ENCODE results near the gene FMN1.
"Not testable (repeated sequence)": the region's sequence is repeated elsewhere in the genome, so short reads cannot be mapped to it uniquely, and the experiment has no call there.

FMN1 gene

DNA sequence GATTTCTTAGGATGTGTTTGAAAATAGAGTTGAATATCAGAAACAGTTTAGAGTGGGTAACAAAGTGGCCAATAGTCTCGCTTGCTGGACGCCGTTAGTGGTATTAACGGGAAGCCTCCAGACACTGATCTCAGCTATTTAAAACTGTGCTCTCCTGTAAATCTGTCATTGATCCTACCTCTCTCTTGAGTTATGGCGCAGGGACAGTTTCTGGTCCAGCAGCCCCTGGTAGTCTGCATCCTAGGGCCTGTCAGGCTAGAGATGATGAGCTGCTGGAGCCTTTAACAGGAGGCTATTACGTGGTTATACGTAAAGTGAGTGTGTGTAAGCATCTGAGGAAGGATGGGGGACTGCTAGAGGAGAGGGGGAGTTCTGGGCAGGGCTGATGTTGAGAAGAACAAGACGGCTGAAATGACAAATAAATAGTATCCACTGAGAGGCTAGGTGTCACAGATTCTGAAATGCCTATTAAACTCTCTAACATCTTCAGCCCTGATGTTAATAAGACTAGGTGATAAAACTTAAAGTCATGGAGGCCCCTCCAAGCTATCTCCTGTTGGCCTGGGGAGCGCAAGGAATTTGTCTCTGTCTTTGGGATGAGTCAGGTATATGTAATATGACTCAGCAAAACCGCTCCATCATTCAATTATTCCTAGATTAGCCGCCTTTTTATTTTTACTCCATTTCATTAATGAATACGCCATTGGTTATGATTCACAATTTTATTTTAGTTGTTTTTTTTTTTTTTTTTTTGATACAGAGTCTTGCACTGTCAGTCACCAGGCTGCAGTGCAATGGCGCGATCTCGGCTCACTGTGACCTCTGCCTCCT lies 321.0 kb downstream of the FMN1 start:
- DNase-seq, result no peak

DNA sequence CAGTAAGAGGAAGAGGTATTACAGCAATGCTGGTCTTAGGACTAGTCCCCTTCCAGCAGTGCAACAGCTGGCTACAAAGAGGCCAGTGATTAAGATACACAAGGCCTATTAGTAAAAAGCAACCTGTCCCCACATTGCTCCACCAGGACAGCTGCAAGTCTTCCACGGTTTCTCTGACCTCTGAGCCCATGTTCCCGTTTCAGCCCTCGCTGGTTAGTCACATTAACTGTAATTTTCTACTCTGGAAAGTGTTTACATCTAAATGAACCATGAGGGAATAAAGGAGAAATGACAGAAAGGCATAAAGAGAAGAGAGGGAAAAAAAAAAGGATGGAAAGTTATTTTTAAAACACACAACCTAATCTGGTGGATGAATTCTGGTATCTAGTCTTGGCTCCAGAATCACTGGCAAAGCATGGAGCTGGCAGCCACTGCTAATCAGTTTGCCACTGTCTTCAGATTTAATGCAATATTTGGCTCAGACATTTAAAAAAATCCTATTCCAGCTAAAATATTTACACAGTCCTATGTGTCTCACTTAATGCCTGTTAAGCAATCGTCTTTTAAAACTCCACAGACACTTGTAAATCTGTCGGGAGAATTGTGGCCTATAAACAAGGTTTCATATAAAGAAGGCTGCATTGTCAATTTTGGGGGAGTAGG lies 321.8 kb downstream of the FMN1 start:
- DNase-seq, result no peak

DNA sequence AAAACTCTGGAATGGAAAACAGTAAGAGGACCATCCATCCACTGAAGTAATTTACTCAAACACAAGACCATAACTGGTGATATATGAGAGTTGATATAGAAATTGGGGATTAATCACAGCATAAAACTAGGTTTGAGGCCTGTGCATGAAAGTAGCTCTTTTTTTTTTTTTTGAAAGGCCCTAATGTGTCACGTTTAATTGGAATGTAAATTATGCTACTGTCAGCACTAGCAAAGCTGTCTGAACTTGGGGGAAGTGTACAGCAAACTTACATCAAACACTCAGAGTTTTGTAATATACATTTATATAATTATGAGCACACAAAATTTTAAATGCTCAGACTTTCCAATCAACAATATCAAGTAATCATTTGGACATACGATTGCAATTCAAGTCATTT lies 322.6 kb downstream of the FMN1 start:
- no peak for DNase-seq

DNA sequence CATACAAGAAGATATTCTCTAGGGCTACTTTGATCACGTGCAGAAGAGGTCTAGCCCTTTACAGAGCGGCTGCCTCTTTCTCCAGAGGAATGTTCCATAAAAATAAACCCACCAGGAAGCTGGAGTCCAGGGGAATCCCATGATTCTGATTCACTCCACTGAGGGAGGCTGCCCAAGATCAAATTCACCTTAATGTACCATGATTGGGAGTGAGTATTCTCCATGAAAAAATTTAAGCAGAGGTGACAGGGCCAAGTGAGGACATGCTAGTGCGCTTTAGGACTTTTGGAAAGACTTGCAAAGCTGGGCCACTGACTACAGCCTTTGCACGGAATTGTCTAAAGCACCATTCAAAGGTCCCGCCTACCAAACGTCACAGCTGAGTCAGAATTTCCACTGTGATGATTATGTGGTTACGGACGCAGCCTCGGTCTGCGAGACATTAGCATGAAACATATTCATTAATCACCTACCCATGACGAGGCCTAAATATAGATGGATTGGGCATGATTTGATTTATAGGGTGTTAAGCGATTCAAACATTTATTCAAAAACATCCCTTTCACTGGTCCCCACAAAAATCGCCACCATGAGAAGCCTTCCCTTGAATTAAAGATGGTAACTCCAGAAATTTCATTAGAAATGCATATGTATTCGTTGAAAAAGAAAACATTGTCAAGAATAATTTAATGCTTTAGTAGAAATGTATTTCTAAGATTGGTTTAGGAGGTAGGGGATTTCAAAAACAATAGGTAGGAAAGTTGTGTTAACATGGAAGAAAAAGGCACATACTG lies 324.1 kb downstream of the FMN1 start:
- DNase-seq, result no peak

DNA sequence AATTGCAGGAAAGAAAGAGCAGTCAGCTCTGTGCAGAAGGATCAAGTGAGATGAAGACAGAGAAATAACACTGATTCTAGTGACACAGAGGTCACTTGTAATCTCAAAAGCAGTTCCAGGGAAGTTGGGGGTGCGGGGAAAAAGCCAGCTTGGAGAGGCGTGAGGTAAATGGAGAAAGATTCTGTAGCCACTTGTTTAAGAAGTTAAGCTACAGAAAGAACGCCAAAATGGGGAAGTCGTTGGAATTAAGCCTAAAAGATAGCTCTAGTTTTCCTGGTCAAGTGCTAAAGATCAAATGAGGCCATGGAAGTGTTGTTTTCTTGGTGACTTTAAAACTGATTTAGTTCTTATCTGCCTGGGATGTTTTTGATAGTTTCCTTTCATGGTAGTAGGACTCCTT lies 324.7 kb downstream of the FMN1 start:
- DNase-seq, result no peak

DNA sequence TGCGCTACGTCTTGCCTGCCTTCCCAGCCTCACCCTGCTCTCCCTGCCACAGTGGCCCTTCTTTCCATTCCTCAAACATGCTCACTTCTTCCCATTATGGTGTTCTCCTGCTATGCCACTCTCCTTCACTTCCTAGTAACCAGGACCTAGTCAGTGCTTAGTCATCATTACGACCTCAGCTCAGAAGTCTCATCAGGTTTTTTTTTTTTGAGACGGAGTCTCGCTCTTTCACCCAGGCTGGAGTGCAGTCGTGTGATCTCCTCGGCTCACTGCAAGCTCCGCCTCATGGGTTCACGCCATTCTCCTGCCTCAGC lies 327.2 kb downstream of the FMN1 start:
- no peak for DNase-seq

DNA sequence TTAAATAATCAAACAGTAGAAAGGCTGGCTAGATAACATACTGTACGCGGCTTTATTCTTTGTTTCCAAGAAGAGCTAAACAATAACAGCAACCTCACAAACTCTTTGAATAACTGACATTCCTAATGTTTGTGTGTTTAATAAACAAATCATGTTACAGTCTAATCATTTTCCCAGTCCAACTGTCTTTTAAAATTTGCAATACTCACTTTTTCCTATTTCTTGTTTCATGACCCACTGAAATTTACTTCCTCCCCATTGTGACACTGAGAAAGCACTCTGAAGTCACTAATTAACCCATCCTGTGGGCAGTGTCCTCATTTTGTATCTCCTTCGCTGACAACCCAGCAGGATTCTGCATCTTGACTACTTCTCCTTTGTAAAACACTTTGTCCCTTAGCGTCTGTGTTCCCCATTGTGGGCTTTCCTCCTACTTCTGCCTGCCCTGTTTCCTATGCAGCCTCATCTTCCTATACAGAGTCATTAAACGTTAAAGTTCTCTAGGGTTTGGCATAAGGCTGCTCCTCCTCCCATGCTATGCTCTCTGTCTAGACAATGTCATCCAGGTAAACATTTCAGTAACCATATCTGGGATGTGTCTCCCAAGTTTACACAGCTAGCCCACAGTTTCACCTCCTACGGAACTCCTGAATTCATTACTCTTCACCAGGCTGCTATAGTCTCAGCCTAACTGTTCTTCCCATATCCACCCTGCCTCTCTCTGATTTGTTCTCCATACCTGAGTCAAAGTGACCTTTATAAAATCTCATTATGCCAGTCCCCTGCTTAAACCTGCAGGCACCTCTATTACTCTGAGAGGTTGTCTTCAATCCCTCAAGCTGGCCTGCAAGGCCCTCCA lies 327.8 kb downstream of the FMN1 start:
- DNase-seq, result no peak

DNA sequence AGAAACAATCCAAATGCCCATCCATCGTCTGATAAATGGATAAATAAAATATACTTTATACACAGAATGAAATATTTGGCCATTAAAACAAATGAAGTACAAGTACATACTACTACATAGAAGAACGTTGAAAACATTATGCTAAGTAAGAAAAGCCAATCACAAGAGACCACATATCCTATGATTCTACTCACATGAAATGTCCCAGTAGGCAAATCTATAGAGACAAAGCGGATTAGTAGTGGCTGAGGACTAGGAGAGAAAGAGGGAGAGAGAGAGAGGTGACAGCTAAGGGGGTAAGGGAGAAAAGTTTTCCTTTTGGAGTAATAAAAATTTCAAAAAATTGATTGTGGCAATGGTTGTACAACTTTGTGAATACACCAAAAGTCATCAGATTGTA lies 329.7 kb downstream of the FMN1 start:
- DNase-seq, result no peak

DNA sequence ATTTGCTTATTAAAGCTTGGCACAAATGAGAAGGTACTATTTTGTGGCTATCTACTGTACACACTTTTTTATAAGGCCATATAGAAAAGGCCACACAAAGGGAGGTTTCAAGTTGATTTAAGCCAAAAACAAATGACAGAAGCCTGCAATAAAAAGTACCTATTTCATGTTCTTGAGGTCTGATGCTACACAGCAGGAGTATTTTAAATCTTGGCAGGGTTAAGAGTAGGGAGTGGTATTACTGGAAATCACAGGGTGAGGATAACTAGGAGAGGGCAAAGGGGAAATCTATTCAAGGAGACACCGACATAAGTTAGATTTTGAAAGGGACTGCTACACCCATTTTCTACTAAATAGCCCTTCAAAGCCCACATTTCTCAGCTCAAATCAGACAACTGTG lies 330.5 kb downstream of the FMN1 start:
- no peak for DNase-seq

DNA sequence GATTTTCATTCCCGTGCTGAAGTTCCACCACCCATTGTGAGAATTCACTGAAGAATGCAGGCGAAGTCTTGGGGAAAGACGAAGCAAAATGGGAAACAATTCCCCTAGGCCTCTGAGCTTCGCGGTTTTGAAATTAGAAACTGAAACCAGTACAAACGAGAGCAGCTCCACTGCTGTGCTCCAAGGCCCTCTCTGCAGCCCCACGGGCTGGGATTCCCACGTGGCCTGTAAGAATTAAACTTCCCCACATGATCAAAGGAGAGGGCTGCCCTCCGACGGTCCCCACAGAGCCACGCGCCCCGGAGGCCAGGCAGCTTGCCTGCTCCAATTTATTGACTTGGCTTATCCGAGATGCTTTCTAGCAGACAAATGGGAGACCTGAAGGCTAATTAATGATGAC lies 332.8 kb downstream of the FMN1 start:
- no peak for DNase-seq

DNA sequence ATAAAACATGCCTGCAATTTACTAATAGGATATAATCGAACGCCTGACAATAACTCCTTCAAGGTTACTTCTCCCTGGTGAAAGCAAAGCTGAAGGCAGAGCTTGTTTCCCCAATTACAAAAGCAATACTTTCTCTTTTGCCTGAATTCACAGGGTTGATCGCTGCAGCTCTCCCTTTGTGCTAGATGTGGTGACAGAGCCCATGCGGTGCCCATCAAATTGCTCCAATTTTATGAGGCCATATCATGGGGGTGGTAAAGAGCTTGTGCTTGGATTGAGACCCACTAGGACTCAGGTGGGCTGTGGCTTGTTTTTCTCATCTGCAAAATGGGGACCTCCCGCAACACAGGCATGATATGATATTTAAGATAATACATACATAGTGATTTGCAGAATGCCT lies 333.3 kb downstream of the FMN1 start:
- no peak for DNase-seq

DNA sequence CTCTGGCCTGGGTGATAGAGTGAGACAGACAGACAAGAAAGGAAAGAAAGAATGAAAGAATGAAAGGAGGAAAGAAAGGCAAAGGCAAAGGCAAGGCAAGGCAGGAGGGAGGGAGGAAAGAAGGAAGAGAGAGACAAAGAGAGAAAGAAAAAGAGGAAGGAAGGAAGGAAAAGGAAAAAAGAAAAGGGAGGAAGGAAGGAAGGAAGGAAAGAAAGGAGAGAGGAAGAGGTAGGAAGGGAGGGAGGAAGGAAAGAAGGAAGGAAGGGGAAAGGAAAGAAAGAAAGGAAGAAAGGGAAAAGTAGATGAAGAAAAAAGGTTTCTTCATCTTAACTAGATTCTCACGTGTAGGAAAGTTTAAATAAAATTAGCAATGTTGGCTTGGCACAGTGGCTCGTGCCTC lies 334.5 kb downstream of the FMN1 start:
- no peak for DNase-seq

DNA sequence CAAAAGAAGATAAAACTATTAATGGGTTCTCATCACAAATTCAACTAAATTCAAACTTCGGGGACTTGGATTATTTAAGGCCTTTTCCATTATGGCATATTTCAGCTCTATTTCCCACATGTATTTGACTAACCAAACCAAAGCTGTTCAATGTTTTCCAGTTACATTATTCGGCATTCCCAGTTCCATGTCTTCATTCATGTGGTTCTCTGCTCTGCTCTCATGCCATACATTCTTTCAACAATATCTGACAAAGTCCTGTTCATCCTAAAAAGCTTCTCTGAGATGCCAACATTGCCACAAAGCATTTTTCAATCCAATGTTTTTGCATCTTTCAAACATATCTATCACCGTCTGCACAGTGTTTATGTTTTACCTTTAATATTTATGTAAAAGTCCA lies 335.3 kb downstream of the FMN1 start:
- DNase-seq, result no peak

DNA sequence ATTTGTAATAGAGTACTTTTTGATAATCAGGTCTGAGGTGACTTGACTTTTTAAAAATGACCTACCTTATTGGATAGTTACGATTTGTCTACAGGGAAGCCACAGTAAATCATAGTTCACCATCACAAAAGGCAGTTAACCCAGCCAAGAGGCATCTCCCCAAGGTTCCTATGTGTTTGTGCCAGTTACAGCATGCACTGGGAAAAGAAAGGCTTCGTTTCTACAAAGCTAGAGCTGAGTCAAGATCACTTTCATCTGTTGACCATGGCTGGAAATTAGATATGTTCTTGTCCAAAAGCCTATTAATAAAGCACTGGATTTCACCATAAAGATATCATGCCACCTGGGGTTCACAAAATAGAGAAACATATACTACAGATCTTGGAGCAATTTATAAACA lies 336.8 kb downstream of the FMN1 start:
- no peak for DNase-seq

DNA sequence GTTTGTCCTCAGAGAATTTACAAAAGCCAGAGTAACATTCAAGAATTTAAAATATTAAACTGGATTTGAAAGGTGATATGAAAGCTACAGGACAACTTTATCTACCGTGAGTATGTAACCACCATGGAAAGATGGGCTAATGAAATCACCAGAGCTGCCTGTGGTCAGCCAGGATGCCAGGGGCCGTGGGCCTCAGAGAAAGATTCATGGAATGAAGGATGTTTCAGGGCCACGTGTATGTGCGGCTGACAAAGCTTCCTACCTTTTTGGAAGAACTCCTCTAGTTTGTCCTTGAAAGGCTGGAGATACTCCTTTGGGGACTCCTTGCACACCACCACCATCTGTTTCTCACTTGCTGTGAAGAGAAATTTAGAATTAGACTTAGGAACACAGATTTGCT lies 337.8 kb downstream of the FMN1 start:
- no peak for DNase-seq

DNA sequence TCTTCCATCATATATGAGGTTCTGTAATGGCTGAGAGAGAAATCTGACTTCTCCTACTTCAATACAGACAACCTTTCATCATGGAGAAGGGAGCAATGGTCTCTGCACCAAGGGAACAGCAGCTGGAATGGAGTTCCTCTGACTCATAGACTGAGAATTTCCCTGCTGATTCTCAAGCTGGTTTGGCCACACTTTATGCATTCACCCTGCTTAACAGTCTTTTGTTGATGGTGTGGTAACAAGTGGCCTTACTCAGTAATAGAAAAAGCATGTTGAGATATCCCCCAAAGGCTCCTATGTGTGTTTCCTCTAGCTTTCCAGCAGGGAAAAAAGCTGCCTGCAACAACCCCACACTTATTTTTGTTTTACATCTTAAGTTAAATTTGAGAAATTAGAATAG lies 338.6 kb downstream of the FMN1 start:
- no peak for DNase-seq

DNA sequence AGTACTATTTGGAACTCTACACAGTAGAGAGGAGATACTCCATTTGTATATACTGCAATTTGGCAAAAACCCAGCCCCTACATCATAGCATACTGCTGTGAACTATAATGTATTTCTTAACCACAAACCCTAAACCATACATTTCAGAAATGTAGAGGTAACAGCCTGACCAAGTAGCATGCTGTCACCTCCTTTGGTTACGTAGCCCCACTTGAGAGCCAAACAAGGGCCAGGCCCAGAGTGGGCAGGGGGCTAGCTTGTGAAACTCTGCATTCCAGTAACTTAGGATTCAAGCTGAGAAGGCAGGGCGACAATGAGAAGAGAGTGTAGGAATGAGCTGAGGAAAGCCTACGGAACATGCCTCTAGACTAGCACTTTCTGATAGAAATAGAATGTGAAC lies 340.9 kb downstream of the FMN1 start:
- DNase-seq, result no peak

DNA sequence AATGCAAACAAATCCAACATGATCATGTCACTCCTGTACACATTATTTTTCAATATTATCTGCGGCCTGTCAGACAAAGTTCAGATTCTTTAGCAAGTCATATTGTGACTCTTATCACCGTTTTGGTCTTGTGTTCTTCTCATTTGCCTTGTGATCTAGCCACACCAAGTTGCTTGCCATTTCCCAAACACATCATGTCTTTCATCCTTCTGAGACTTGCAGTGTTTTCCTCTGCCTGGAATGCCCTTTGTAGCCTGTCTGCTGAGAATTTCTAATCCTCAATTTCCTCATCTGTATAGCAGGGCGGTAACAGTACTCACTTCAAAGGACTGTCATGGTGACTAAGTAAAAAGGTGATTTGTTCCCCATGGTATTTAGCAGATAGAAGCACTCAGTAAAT lies 341.7 kb downstream of the FMN1 start:
- no peak for DNase-seq

DNA sequence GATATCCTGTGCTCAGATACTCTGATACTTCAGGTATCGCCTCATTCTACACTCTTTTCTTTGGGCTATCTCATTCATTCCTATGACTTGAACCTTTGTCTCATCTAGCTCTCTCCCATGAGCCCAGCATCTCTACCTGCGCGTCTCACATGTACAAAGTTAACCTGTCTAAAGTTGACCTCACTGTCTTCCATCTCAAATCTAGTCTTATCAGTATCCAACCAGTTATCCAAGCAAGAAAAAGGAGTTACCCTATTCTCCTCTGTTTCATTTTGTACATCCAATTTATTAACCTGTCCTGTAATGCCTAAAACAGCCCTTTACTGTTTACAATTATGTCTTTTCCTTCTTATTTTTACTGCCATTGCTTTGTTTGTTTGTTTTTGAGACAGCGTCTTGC lies 342.5 kb downstream of the FMN1 start:
- DNase-seq, result no peak

DNA sequence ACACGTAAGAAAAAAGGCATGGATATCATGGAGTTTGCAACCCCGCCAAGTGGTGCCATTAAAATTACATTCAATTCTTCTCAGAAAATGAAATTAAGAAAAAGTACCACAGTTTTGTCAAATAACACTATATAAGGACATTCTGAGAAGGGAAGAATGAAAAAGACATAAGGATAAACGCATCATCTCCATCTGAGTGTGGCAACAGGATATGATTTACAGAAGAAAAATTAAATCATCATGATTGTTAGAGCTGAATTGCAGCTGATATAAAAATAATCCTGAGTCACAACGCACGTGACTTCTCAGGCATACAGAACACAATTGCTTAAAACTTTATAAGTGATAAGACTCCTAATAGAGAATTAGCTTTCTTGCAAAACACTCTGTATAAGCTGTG lies 342.9 kb downstream of the FMN1 start:
- DNase-seq, result no peak

DNA sequence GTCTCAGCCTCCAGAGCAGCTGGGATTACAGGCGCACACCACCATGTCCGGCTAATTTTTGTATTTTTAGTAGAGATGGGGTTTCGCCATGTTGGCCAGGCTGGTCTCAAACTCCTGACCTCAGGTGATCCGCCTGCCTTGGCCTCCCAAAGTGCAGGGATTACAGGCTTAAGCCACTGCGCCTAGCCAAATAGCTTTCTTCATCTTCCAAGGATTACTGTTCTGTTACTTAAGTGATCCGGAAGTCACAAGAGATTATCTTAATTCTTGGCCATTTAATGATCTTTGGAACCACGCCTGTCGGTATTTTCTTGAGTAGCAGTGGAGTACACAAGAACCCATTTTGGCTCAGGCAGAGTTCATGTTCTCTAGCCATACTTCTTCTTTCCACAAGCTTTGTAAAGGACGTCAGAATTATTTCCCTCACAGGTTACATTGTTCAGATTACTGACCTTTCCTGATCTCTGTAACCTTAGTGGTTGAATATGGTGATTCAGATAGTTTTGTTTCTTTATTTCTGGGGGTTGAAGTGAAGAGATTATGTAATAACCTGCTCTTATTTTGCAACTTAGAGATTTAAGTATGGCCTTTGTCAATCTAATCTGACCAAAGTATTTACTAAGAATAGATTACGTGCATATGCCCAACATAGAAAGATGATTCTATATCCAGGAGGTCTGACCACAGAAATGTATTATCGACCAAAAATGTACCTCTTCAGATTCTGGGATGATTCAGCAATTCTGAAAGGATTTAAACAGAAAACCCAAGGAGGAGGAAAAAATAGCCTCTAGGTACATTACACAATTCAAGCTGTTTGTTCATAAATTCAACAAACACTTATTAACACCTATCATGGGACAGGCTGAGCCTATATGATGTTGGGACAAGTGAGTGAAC lies 344.5 kb downstream of the FMN1 start:
- no peak for DNase-seq

DNA sequence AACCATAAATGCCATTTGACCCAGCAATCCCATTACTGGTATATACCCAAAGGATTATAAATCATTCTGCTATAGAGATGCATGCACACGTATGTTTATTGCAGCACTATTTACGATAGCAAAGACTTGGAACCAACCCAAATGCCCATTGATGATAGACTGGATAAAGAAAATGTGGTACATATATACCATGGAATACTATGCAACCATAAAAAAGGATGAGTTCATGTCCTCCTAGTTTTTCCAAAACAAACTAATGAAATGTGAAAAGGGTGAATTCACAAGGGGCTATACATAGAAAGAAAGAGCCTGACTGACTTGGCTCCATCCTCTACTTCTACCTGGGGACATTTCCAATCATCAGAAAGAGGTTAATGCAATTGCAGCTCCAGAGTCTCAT lies 347.8 kb downstream of the FMN1 start:
- DNase-seq, result not testable (repeated sequence)
